H1 (cell line): ENCODE results near the gene POU2F1. TPM values are rescaled to one million over a fixed set of nuclear protein-coding genes. Genes with fewer than 3 reads are reported as not detected.

ENCODE experiments used
- HDAC2 ChIP-seq, 2 experiments: fragments of 300-600 bp in 1 of 2; sonication (generic) in 1 of 2; IDR thresholded peaks; 2 replicates each; pipeline ENCODE4 v1.6.1; 2011 to 2012; ENCODE audit warnings: low read depth in 2 of 2, low read length in 2 of 2, mild to moderate bottlenecking in 2 of 2, moderate library complexity in 2 of 2, borderline replicate concordance in 1 of 2, inconsistent platforms in 1 of 2
- KDM5A ChIP-seq: fragments of 200-600 bp; IDR thresholded peaks from 2 replicates; pipeline ENCODE4 v1.7.1; 2012; ENCODE audit warnings: mild to moderate bottlenecking, low read length, inconsistent platforms, mixed read lengths
- SUZ12 ChIP-seq: fragments of 200-600 bp; sonication (generic); IDR thresholded peaks from 2 replicates; pipeline ENCODE4 v1.6.1; 2012; ENCODE audit warnings: mild to moderate bottlenecking, inconsistent platforms, low read length, moderate library complexity, mixed read lengths
- TCF12 ChIP-seq: IDR thresholded peaks from 2 replicates; pipeline ENCODE4 v1.6.1; 2011; ENCODE audit warnings: low read depth, mild to moderate bottlenecking, low read length
- polyA plus RNA-seq, 7 experiments: library from polyadenylated mRNA; depleted of rRNA in 3 of 7; stranded (reverse) in 5 of 7; unstranded in 2 of 7; fragments of >200 nt in 5 of 7; fragments of 200-250 nt in 2 of 7; gene quantifications; 1 replicate in 5 of 7; 2 replicates in 1 of 7; 4 replicates in 1 of 7; pipeline versions ENCODE4 v1.2.1 to v1.2.3, GENCODE V29; 2011 to 2013; ENCODE audit warnings: missing spikeins in 2 of 7, mixed read lengths in 2 of 7
- total RNA-seq: library from RNA; stranded (reverse); fragmentation: NEBNext Ultra II Directional; extraction: Animal tissue kit (Norgen Biotek cat#: 25700); gene quantifications from 2 replicates; pipeline ENCODE4 v1.2.1, GENCODE V29; 2021

Gene POU2F1
- total and polyA plus RNA-seq, 2 of the 8 experiments (the other 6 are each of a cell fraction or from before 2014, with no cell fraction given): 37.0 to 57.2 TPM

GRCh38 chr1:167314671-167315070 lies 94.0 kb downstream of the POU2F1 start (continued):
- TF ChIP-seq HDAC2 (IDR thresholded peaks at IDR 0.05; ENCODE audit: borderline replicate concordance in 1 of 2, low read depth in 2 of 2, low read length in 2 of 2) (no peak), SUZ12 (no peak), KDM5A (no peak), TCF12 (no peak)
- TF ChIP-seq, all 59 proteins: peak for 0
